ENCODE results near the gene IGF1R.

GRCh38 chr15:98724048-98724447 is 75.7 kb downstream of the IGF1R start:
- no peak for TF ChIP-seq ZNF121 (CRISPR knock-in tag; IDR thresholded peaks at IDR 0.05)
- no peak for TF ChIP-seq MLX (CRISPR knock-in tag; IDR thresholded peaks at IDR 0.05)
- TF ChIP-seq MYBL2 (CRISPR knock-in tag; IDR thresholded peaks at IDR 0.05) = no peak
- no peak for TF ChIP-seq CTCF (IDR thresholded peaks at IDR 0.05)
- TF ChIP-seq USF2 (CRISPR knock-in tag; IDR thresholded peaks at IDR 0.05) = no peak
- TF ChIP-seq ATF3 (CRISPR knock-in tag; conservative IDR thresholded peaks at IDR 0.05) = no peak
- TF ChIP-seq TEAD4 (CRISPR knock-in tag; IDR thresholded peaks at IDR 0.05) = no peak

All from WTC11 (cell line).